DOHH2 (cell line): ENCODE measurements around the gene SELENOS.

Experiments used
- H3F3A ChIP-seq: fragments of 200-600 bp; sonication (generic), shearing (Covaris generic); 2 replicates; pipeline ENCODE4 v1.6.0; 2016; ENCODE audit warnings: antibody characterized with exemption, mild to moderate bottlenecking; ENCODE audit not compliant: control insufficient read depth, insufficient read depth
- H3K27ac ChIP-seq: fragments of 200-600 bp; sonication (generic); 2 replicates; pipeline ENCODE4 v1.5.1; 2014; ENCODE audit warnings: low read depth, mild to moderate bottlenecking, low read length, moderate library complexity
- H3K27me3 ChIP-seq: fragments of 200-600 bp; sonication (generic); 2 replicates; pipeline ENCODE4 v1.6.1; 2014; ENCODE audit warnings: mild to moderate bottlenecking, low read length, mixed read lengths; ENCODE audit not compliant: control insufficient read depth
- H3K36me3 ChIP-seq: fragments of 200-600 bp; sonication (generic); 2 replicates; pipeline ENCODE4 v1.6.1; 2014; ENCODE audit warnings: mild to moderate bottlenecking, low read length, moderate library complexity, mixed read lengths; ENCODE audit not compliant: control insufficient read depth
- H3K4me1 ChIP-seq: fragments of 200-600 bp; sonication (generic); 2 replicates; pipeline ENCODE4 v1.6.1; 2014; ENCODE audit warnings: mild to moderate bottlenecking, low read length, mixed read lengths; ENCODE audit not compliant: control insufficient read depth
- H3K4me2 ChIP-seq: fragments of 200-600 bp; sonication (generic); 2 replicates; pipeline ENCODE4 v1.6.0; 2014; ENCODE audit warnings: mild to moderate bottlenecking, low read length, moderate library complexity
- H3K4me3 ChIP-seq: fragments of 200-600 bp; sonication (generic); 2 replicates; pipeline ENCODE4 v1.5.1; 2014; ENCODE audit warnings: mild to moderate bottlenecking, low read length, mixed read lengths
- H3K79me2 ChIP-seq: fragments of 200-600 bp; sonication (generic); 2 replicates; pipeline ENCODE4 v1.6.1; 2014; ENCODE audit warnings: mild to moderate bottlenecking, low read length, mixed read lengths; ENCODE audit not compliant: control insufficient read depth
- H3K9me2 ChIP-seq: fragments of 200-600 bp; sonication (generic); replicated peaks from 2 replicates; pipeline ENCODE4 v1.6.1; 2014; ENCODE audit warnings: mild to moderate bottlenecking, low read length, mixed read lengths; ENCODE audit not compliant: control insufficient read depth
- H3K9me3 ChIP-seq: fragments of 200-600 bp; sonication (generic); 2 replicates; pipeline ENCODE4 v1.6.1; 2014; ENCODE audit warnings: antibody characterized with exemption, low read length, mixed read lengths; ENCODE audit not compliant: control insufficient read depth, insufficient read depth
- H4K20me1 ChIP-seq: fragments of 200-600 bp; sonication (generic); 2 replicates; pipeline ENCODE4 v1.6.0; 2014; ENCODE audit warnings: low read depth, mild to moderate bottlenecking, antibody characterized with exemption, low read length, moderate library complexity; ENCODE audit not compliant: control insufficient read depth, insufficient read depth
- EZH2phosphoT487 ChIP-seq: fragments of 200-600 bp; sonication (generic); IDR thresholded peaks from 2 replicates; pipeline ENCODE4 v1.6.1; 2017; ENCODE audit warnings: borderline replicate concordance, mild to moderate bottlenecking, antibody characterized with exemption, low read length, moderate library complexity, mixed read lengths
- TF ChIP-seq, protein P1 (sequence below): fragments of 200-600 bp; sonication (generic); IDR thresholded peaks from one replicate; pipeline ENCODE4 v1.5.1; 2014; ENCODE audit warnings: antibody characterized with exemption, mild to moderate bottlenecking, low read depth, low read length; ENCODE audit not compliant: poor library complexity, severe bottlenecking

SELENOS gene

DNA sequence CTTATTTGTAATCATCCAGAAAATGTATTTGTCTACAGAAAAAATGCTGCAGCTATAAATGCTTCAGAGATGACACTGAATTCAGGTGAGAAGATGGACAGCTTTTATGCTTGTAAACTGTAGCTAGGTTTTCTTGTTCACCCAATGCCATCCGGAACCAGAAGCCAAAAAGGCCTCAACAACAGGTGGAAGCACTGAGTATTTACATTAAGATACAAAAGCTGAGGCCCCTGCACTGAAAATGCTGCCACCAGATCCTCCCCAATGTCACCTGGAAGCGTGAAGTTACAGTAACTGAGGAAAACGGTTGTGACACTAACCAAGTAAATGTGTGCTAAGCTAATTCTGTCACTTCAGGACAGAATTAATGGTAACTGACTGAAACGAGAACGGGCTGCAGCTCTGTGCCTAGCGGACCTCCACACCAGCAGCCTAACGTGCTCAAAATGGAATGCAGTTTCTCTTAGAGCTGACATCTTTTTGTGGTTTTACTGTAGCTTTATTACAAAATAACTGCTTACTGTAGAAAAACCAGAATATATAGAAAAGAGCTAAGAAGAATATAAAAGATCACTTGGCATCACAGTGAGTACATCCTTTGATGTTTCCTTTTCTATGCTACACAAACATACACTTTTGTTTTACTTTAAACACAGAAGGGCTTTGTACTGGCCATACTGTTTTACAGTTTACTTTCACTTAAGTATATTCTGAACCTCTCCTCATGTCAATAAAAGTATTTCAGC lies 33.1 kb downstream of the SELENOS start:
- Histone ChIP-seq H3K27ac (no peak overlapping the region), H3F3A (peaks cover 7% of the 10 kb centered on the region; the same call in 1 of the 2 replicates), H3K36me3 (peaks cover 15% of the 10 kb centered on the region), H3K9me2 (no peaks in the 10 kb centered on the region), H3K4me3 (no peak overlapping the region), H3K27me3 (no peaks in the 10 kb centered on the region), H3K4me2 (peak overlapping the region; percentile 59), H3K79me2 (peaks cover 97% of the 10 kb centered on the region), H4K20me1 (peaks cover 28% of the 10 kb centered on the region; the same call in 1 of the 2 replicates), H3K9me3 (no peaks in the 10 kb centered on the region), H3K4me1 (peaks cover 69% of the 10 kb centered on the region)
- TF ChIP-seq EZH2phosphoT487: no peak
- TF ChIP-seq, protein P1, sequence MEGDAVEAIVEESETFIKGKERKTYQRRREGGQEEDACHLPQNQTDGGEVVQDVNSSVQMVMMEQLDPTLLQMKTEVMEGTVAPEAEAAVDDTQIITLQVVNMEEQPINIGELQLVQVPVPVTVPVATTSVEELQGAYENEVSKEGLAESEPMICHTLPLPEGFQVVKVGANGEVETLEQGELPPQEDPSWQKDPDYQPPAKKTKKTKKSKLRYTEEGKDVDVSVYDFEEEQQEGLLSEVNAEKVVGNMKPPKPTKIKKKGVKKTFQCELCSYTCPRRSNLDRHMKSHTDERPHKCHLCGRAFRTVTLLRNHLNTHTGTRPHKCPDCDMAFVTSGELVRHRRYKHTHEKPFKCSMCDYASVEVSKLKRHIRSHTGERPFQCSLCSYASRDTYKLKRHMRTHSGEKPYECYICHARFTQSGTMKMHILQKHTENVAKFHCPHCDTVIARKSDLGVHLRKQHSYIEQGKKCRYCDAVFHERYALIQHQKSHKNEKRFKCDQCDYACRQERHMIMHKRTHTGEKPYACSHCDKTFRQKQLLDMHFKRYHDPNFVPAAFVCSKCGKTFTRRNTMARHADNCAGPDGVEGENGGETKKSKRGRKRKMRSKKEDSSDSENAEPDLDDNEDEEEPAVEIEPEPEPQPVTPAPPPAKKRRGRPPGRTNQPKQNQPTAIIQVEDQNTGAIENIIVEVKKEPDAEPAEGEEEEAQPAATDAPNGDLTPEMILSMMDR: no peak

DNA sequence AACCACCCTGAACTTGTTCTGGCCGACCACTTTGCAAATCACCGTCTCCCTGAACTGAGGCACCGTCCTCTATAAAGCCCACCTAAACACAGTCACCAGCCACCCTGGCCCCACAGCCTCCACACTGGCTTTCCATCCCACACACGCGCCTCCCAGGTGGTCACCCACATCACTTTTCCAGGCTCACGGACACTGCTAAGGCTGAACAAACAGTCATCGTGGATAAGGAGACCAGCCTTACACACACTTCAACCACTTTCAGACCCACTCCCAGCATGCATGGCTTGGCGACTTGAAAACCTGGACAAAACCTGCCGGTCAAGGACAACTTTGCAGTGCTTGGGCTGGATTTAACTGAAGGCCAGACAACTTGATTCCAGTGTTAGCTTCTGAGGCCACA lies 33.9 kb downstream of the SELENOS start:
- H3K9me2 ChIP-seq: no peaks in the 10 kb centered on the region
- peaks cover 7% of the 10 kb centered on the region; the same call in 1 of the 2 replicates for H3F3A ChIP-seq
- TF ChIP-seq, protein P1: no peak
- TF ChIP-seq EZH2phosphoT487: no peak
- no peaks in the 10 kb centered on the region for H3K9me3 ChIP-seq
- peaks cover 69% of the 10 kb centered on the region for H3K4me1 ChIP-seq
- H3K27ac ChIP-seq: no peak overlapping the region
- H3K79me2 ChIP-seq: peaks cover 100% of the 10 kb centered on the region
- peak overlapping the region; percentile 59 for H3K4me2 ChIP-seq
- no peak overlapping the region for H3K4me3 ChIP-seq
- no peaks in the 10 kb centered on the region for H3K27me3 ChIP-seq
- H4K20me1 ChIP-seq: peaks cover 32% of the 10 kb centered on the region
- H3K36me3 ChIP-seq: peaks cover 15% of the 10 kb centered on the region

DNA sequence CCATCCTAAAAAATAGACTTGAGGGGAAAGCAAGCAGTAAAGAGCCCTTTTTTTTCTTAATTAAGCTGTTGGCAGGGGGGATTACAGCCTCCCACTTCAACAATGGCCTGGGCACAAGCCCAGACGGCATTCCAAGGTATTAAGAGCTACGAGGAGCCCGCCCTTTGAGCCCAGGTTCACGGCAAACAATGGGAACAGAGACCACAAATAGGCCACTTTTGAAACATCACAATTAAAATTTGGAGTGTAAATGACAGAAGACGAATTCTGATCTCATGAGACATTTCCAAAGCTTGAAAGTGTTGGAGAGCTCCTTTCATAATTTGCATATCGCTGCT lies 34.3 kb downstream of the SELENOS start:
- H3K27me3 ChIP-seq: no peaks in the 10 kb centered on the region
- H3K36me3 ChIP-seq: peaks cover 12% of the 10 kb centered on the region
- peaks cover 98% of the 10 kb centered on the region for H3K79me2 ChIP-seq
- H3K27ac ChIP-seq: peak overlapping the region; percentile 26; the same call in 1 of the 2 replicates
- H3F3A ChIP-seq: peaks cover 7% of the 10 kb centered on the region; the same call in 1 of the 2 replicates
- TF ChIP-seq, protein P1: no peak
- TF ChIP-seq EZH2phosphoT487: no peak
- H3K9me2 ChIP-seq: no peaks in the 10 kb centered on the region
- H3K9me3 ChIP-seq: no peaks in the 10 kb centered on the region
- H3K4me3 ChIP-seq: peak overlapping the region; percentile 44
- peak overlapping the region; percentile 59 for H3K4me2 ChIP-seq
- H4K20me1 ChIP-seq: peaks cover 32% of the 10 kb centered on the region
- H3K4me1 ChIP-seq: peaks cover 64% of the 10 kb centered on the region
